ENCODE data around the gene MICAL1. TPM values are rescaled to one million over a fixed set of nuclear protein-coding genes. Genes with fewer than 3 reads are reported as not detected.

MICAL1 gene
- polyA plus RNA-seq, 6 donors from 2014 or later, result 8.4 to 26.7 (median 16.1) TPM

GRCh38 chr6:109485266-109485935 is 29.8 kb upstream of the MICAL1 start:
- H3K27ac Mint-ChIP-seq, result peak overlapping the region in 5 of 6 donors; percentile 66 to 96 (median 90)
- no peaks in the 10 kb centered on the region for H3K9me3 Mint-ChIP-seq
- peaks cover 25 to 30% (median 27%) of the 10 kb centered on the region in 3 donors for H3K4me1 Mint-ChIP-seq
- no peaks in the 10 kb centered on the region for H3K27me3 Mint-ChIP-seq
- no peak for DNase-seq
- H3K4me3 Mint-ChIP-seq, result peak overlapping the region in 2 of 8 donors; percentile 25 to 85
- peaks cover 12 to 13% of the 10 kb centered on the region in 2 donors for H3K36me3 Mint-ChIP-seq
- ATAC-seq (ENCODE audit: low read depth in 2 of 2), result no peak

GRCh38 chr6:109484122-109484521 is 28.6 kb upstream of the MICAL1 start:
- ATAC-seq (ENCODE audit: low read depth in 2 of 2) (no peak), DNase-seq (no peak)
- Mint-ChIP-seq H3K9me3 (no peaks in the 10 kb centered on the region), H3K36me3 (peaks cover 16 to 19% of the 10 kb centered on the region in 2 donors), H3K4me1 (peaks cover 33 to 42% (median 36%) of the 10 kb centered on the region in 3 donors), H3K4me3 (peak overlapping the region in 7 of 8 donors; percentile 73 to 97 (median 85)), H3K27ac (peak overlapping the region; percentile 90 to 99 (median 94)), H3K27me3 (no peaks in the 10 kb centered on the region)

GRCh38 chr6:109483735-109484057 is 28.1 kb upstream of the MICAL1 start:
- Mint-ChIP-seq H3K36me3 (peaks cover 20 to 23% of the 10 kb centered on the region in 2 donors), H3K9me3 (no peaks in the 10 kb centered on the region), H3K27ac (peak overlapping the region; percentile 90 to 99 (median 94)), H3K4me1 (peaks cover 37 to 46% (median 40%) of the 10 kb centered on the region in 3 donors), H3K27me3 (no peaks in the 10 kb centered on the region), H3K4me3 (peak overlapping the region; percentile 73 to 97 (median 82))
- ATAC-seq (ENCODE audit: low read depth in 2 of 2) (peak; percentile 48 to 49), DNase-seq (no peak)

- H3K27me3 Mint-ChIP-seq, result no peaks in the 10 kb centered on the region
- peaks cover 25 to 27% of the 10 kb centered on the region in 2 donors for H3K36me3 Mint-ChIP-seq
- peaks cover 43 to 52% (median 46%) of the 10 kb centered on the region in 3 donors for H3K4me1 Mint-ChIP-seq
- H3K4me3 Mint-ChIP-seq, result peak within 1 kb of the TSS; percentile 90 to 98 (median 94)
- peak within 1 kb of the TSS; percentile 91 to 99 (median 95) for H3K27ac Mint-ChIP-seq
- peak; percentile 81 to 82 for ATAC-seq (ENCODE audit: low read depth in 2 of 2)
- H3K9me3 Mint-ChIP-seq, result no peaks in the 10 kb centered on the region
- DNase-seq, result peak; percentile 91
Measured at GRCh38 chr6:109482905-109483734, 27.5 kb upstream of the MICAL1 start, which contains the start of gene ZBTB24. Gene ZBTB24 (minus strand): TSS chr6:109483219. CDS start chr6:109482026, 1,193 bp downstream.

- Mint-ChIP-seq H3K27me3 (no peaks in the 10 kb centered on the region), H3K27ac (peak overlapping the region in 5 of 6 donors; percentile 5 to 96 (median 81)), H3K4me1 (peaks cover 60 to 73% (median 62%) of the 10 kb centered on the region in 3 donors), H3K4me3 (peak overlapping the region; percentile 90 to 98 (median 94)), H3K9me3 (no peaks in the 10 kb centered on the region), H3K36me3 (peaks cover 25 to 29% of the 10 kb centered on the region in 2 donors)
- ATAC-seq (ENCODE audit: low read depth in 2 of 2) (no peak), DNase-seq (no peak)
Measured at GRCh38 chr6:109480993-109481480, 25.5 kb upstream of the MICAL1 start.

- H3K27ac Mint-ChIP-seq, result peak overlapping the region; percentile 73 to 98 (median 94)
- peaks cover 0 to 1% (median 0%) of the 10 kb centered on the region in 7 donors for H3K9me3 Mint-ChIP-seq
- peaks cover 25 to 39% of the 10 kb centered on the region in 2 donors for H3K36me3 Mint-ChIP-seq
- ATAC-seq (ENCODE audit: low read depth in 2 of 2) (no peak), DNase-seq (peak; percentile 24)
- peaks cover 55 to 78% (median 62%) of the 10 kb centered on the region in 3 donors for H3K4me1 Mint-ChIP-seq
- H3K27me3 Mint-ChIP-seq, result no peaks in the 10 kb centered on the region
- peak overlapping the region; percentile 81 to 97 (median 90) for H3K4me3 Mint-ChIP-seq
Measured at GRCh38 chr6:109478841-109479624, 23.5 kb upstream of the MICAL1 start.

GRCh38 chr6:109478222-109478805 is 22.7 kb upstream of the MICAL1 start:
- ATAC-seq (ENCODE audit: low read depth in 2 of 2) (no peak), DNase-seq (no peak)
- peak overlapping the region; percentile 91 to 98 (median 95) for H3K27ac Mint-ChIP-seq
- H3K4me3 Mint-ChIP-seq, result peak overlapping the region; percentile 81 to 97 (median 90)
- peaks cover 54 to 80% (median 62%) of the 10 kb centered on the region in 3 donors for H3K4me1 Mint-ChIP-seq
- H3K27me3 Mint-ChIP-seq, result no peaks in the 10 kb centered on the region
- peaks cover 29 to 42% of the 10 kb centered on the region in 2 donors for H3K36me3 Mint-ChIP-seq
- H3K9me3 Mint-ChIP-seq, result peaks cover 0 to 1% (median 0%) of the 10 kb centered on the region in 7 donors

- H3K36me3 Mint-ChIP-seq, result peaks cover 34 to 45% of the 10 kb centered on the region in 2 donors
- H3K27me3 Mint-ChIP-seq, result no peaks in the 10 kb centered on the region
- H3K4me1 Mint-ChIP-seq, result peaks cover 60 to 86% (median 68%) of the 10 kb centered on the region in 3 donors
- H3K9me3 Mint-ChIP-seq, result peaks cover 0 to 1% (median 0%) of the 10 kb centered on the region in 7 donors
- peak overlapping the region in 5 of 6 donors; percentile 86 to 96 (median 93) for H3K27ac Mint-ChIP-seq
- ATAC-seq (ENCODE audit: low read depth in 2 of 2) (no peak), DNase-seq (no peak)
- H3K4me3 Mint-ChIP-seq, result peak overlapping the region; percentile 81 to 97 (median 88)
Measured at GRCh38 chr6:109477725-109478124, 22.2 kb upstream of the MICAL1 start.

- DNase-seq, result no peak
- Mint-ChIP-seq H3K4me3 (peak overlapping the region; percentile 81 to 97 (median 88)), H3K27ac (peak overlapping the region in 5 of 6 donors; percentile 70 to 96 (median 93)), H3K4me1 (peaks cover 62 to 88% (median 73%) of the 10 kb centered on the region in 3 donors), H3K9me3 (peaks cover 0 to 1% (median 0%) of the 10 kb centered on the region in 7 donors), H3K27me3 (no peaks in the 10 kb centered on the region), H3K36me3 (peaks cover 34 to 50% of the 10 kb centered on the region in 2 donors)
- ATAC-seq (ENCODE audit: low read depth in 2 of 2), result no peak
Measured at GRCh38 chr6:109477184-109477583, 21.6 kb upstream of the MICAL1 start.

GRCh38 chr6:109475625-109476024 is 20.1 kb upstream of the MICAL1 start:
- Mint-ChIP-seq H3K4me1 (peaks cover 61 to 87% (median 74%) of the 10 kb centered on the region in 3 donors), H3K36me3 (peaks cover 22 to 51% of the 10 kb centered on the region in 2 donors), H3K4me3 (peak overlapping the region in 2 of 8 donors; percentile 16 to 39), H3K9me3 (peaks cover 0 to 1% (median 0%) of the 10 kb centered on the region in 7 donors), H3K27me3 (no peaks in the 10 kb centered on the region), H3K27ac (peak overlapping the region in 3 of 6 donors; percentile 44 to 93 (median 60))
- ATAC-seq (ENCODE audit: low read depth in 2 of 2) (no peak), DNase-seq (no peak)

GRCh38 chr6:109474995-109475394 is 19.4 kb upstream of the MICAL1 start:
- H3K27me3 Mint-ChIP-seq, result no peaks in the 10 kb centered on the region
- H3K36me3 Mint-ChIP-seq, result peaks cover 25 to 48% of the 10 kb centered on the region in 2 donors
- H3K4me3 Mint-ChIP-seq, result peak overlapping the region in 1 of 8 donors; percentile 61

GRCh38 chr6:109473120-109473519 is 17.5 kb upstream of the MICAL1 start:
- peaks cover 27 to 48% of the 10 kb centered on the region in 2 donors for H3K36me3 Mint-ChIP-seq
- H3K4me1 Mint-ChIP-seq, result peaks cover 52 to 82% (median 63%) of the 10 kb centered on the region in 3 donors
- no peak for DNase-seq
- peak overlapping the region in 5 of 8 donors; percentile 30 to 84 (median 46) for H3K4me3 Mint-ChIP-seq
- no peak for ATAC-seq (ENCODE audit: low read depth in 2 of 2)
- H3K27ac Mint-ChIP-seq, result peak overlapping the region in 5 of 6 donors; percentile 15 to 95 (median 63)
- peaks cover 0 to 1% (median 0%) of the 10 kb centered on the region in 7 donors for H3K9me3 Mint-ChIP-seq
- H3K27me3 Mint-ChIP-seq, result no peaks in the 10 kb centered on the region

More at GRCh38 chr6:109474995-109475394, 19.4 kb upstream of the MICAL1 start:
- H3K27ac Mint-ChIP-seq, result peak overlapping the region in 3 of 6 donors; percentile 1 to 60 (median 8)
- H3K9me3 Mint-ChIP-seq, result peaks cover 0 to 1% (median 0%) of the 10 kb centered on the region in 7 donors
- peaks cover 55 to 87% (median 69%) of the 10 kb centered on the region in 3 donors for H3K4me1 Mint-ChIP-seq
- DNase-seq (no peak), ATAC-seq (ENCODE audit: low read depth in 2 of 2) (no peak)

Measured in naive B cell (primary cell).